LHCN-M2 (cell line): ENCODE measurements around the gene ENTPD8. TPM values are rescaled to one million over a fixed set of nuclear protein-coding genes. Genes with fewer than 3 reads are reported as not detected.
"Not testable (repeated sequence)": the region's sequence is repeated elsewhere in the genome, so short reads cannot be mapped to it uniquely, and the experiment has no call there.

ENCODE experiments used
- DNase-seq: peaks from one replicate; pipeline ENCODE4 v3.0.0-alpha.2; 2012; ENCODE audit warnings: low read depth
- total RNA-seq: library from RNA; depleted of rRNA; stranded (reverse); fragments of >200 nt; gene quantifications from 2 replicates; pipeline ENCODE4 v1.2.3, GENCODE V29; 2014; rRNA removed

Gene ENTPD8
- total RNA-seq, 1 experiment from 2014 or later: not detected

- no peak for DNase-seq
Measured at GRCh38 chr9:137394866-137395665, 46.1 kb downstream of the ENTPD8 start.

DNA sequence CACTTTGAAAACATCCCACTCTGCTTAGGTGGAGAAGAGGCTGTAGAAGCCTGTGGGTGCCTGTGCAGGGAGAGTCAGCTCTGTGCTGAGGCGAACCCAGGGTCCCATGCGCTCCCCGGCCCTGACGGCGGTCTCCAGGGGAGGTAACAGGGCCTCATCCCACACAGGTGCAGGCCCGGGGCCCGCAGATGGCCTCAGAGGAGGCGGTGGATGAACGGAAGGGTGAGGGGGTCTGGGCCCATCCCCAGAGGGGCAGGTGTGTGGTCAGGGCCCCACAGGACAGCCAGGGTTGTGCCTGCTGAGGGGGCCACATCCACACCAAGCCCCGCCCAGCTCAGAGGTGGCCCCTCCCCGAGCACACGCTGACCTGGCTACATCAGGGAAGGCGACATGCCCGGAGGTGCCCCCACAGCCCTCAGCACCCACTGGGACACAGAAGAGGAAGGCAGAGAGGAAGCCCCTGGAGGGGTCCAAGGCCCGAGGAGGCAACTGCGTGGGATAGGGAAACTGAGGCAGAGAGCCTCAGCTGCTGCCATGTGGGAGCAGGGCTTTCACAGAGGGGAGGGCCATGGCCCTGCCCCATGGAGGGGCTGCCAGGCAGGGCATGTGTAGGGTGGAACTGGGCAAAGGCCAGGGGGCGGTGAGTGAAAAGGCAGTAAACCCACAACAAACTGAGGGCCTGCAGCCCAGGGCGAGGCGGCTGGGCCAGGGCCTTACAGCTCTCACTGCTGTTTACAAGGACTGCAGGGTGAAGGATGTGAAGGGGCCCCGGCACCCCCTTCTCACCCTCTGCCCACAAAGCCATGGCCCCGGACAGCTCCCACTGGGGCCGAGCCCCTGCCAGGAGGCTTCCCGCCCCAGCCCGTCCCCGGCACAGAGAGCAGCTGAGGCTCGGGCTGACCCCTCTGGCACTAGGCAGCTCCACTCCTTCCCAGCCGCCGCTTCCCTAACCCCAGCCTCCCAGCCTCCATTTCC, 47.7 kb downstream of the ENTPD8 start:
- no peak for DNase-seq

DNA sequence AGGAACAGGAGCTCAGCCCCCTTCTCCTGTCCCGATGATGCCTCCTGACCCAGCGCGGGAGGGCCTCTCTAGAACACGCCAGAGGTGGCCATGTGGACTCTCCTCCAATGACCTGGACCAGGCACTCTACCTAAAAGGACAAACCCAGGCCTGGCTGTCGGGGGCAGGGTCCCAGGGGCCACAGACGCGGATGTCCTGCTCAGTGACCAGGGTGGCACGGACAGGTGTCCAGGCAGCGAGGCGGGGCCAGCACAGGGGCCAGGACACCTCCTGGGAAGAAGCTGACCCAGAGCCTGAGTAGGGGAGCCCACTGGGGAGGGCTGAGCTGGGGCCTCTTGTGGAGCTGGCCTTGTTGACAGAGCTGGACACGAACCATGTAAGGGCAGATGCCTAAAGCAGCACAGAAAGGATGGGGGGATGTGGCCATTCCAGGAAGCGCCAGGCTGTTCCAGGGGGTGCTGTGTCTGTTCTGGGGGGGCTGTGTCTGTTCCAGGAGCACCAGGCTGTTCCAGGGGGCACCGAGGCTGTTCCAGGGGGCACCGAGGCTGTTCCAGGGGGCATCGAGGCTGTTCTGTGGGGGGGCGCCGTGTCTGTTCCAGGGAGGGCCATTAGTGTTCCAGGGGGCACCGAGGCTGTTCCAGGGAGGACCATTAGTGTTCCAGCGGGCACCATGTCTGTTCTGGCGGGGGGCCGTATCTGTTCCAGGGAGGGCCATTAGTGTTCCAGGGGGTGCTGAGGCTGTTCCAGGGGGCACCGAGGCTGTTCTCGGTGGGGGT, 48.7 kb downstream of the ENTPD8 start:
- DNase-seq: no peak

DNA sequence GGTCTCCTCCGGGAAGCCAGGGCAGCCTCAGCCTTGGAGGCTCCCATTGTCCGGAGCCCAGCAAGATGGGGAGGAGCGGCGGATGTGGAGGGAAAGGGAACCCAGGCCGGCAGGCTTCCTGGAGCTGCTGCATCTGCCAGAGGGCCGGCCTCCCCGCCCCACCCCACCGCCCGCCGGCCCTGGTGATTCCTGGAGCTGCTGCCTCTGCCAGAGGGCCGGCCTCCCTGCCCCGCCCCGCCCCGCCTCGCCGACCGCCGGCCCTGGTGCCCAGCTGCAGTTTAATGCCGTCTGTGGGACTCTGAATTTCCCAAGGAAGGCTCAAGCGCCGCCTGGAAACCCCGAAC, 49.8 kb downstream of the ENTPD8 start:
- DNase-seq: no peak

- DNase-seq: no peak
Measured at GRCh38 chr9:137390553-137391410, 50.4 kb downstream of the ENTPD8 start.

DNA sequence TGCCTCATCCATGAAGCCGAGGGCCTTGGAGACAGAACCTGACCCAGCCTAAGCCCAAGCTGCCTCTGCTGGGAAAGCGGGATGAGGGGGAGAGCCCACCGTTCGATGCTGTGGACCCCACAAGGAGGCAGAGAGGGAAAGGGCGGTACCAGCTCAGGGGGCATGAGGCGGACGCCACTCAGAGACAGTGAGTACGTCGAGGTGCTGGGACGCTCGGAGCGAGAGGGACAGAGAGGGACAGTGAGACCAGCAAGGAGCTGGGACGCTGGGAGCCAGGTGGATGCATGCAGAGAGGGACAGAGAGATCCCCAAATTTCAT, 51.8 kb downstream of the ENTPD8 start:
- no peak for DNase-seq

GRCh38 chr9:137388589-137389427, 52.3 kb downstream of the ENTPD8 start:
- DNase-seq: no peak

DNA sequence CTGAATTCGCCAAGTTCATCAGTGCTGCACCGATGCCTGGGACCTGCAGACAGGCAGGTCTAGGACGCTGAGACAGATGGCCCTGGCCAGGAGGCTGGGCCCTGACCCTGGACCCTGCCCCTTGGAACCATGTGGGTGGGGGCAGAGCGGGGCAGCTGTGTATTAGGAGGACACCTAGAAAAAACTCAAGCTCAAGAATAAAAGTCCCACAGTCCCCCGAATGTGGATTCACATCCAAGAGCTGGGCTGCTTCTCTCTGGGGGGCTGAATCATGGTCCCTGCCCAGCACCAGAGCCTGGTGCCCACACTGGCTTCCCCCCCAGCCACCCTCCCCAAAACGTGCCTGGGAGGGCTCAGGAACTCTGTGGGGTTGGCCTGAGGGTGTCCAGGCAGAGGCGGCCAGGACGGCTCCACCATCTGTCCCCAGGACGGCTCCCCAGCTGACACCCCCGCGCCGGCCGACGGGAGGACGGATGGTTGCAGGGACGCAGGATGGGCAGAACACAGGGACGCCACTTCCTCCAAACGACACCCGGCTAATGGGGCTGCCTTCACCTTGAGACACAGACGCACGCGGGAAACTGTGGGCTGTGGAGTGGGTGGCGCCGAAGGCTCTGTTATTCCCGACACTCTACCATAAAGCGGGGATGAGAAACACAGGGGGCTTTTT, 53.1 kb downstream of the ENTPD8 start:
- DNase-seq: no peak

DNA sequence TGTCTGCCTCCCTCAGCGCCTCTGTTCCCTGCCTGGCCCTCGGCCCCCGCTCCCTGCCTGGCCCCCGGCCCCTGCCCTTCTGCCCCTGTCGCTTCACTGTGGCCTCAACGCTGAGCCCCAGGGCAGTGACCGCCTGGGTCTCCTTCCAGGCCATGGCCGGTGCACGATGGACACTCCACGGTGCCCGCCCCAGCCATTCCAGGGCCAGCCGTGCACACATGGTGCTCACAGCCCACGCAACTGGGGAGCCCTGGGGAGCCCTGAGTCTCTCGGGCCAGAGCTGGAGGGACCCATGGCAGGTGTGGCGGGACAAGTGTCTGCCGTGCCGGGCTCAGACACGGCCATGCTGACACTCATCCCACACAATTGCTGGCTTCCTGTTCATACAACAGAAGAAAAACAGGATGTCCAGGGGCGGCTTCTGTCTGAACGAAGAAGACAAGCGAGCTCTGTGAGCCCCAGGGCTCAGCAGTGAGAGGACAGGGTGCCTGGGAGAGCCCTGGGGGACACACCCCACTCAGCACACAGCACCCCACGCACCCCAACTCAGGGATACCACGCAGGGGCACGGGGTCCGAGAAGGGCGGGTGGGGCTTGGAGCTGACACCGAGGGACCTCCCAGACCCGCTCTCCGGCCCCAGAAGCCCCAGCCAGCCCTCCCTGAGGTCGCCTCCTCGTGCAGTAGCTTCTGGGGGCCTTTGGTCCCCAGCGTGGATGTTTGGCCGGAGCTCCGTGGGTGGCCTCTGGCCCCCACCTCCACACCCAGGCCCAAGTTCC, 53.9 kb downstream of the ENTPD8 start:
- DNase-seq: no peak

DNA sequence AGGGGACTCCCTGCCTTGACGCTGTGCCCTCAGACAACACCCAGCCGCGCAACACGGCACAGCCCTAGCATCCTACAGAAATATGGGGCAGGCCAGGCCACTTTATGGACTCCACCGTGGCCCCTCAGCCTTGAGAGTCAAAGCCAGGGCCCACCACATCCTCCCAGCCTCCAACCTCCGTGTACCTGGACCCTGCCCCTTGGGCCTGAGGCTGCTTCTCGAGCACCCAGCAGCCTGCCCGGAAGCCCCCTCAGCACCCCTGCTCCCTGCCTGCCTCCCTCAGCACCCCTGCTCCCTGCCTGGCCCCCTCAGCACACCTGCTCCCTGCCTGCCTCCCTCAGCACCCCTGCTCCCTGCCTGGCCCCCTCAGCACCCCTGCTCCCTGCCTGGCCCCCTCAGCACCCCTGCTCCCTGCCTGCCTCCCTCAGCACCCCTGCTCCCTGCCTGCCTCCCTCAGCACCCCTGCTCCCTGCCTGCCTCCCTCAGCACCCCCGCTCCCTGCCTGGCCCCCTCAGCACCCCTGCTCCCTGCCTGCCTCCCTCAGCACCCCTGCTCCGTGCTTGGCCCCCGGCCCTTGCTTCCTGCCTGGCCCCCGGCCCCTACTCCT, 54.5 kb downstream of the ENTPD8 start:
- DNase-seq: not testable (repeated sequence)

GRCh38 chr9:137385061-137385655, 56.0 kb downstream of the ENTPD8 start:
- DNase-seq: no peak

Other genes with a start within 250 kb of the ENTPD8 start
- gene TPRN, start 240.6 kb downstream of the ENTPD8 start, total RNA-seq: 6.3 and 10.7 TPM in 2 replicates
- gene TMEM203, start 235.7 kb downstream of the ENTPD8 start, total RNA-seq: 45.7 and 50.1 TPM in 2 replicates
- 15.4 and 16.9 TPM in 2 replicates for gene NDOR1, start 235.7 kb downstream of the ENTPD8 start, total RNA-seq
- gene RNF208, start 219.1 kb downstream of the ENTPD8 start, total RNA-seq: 0.26 TPM in 1 of 2 replicates, not detected in the other
- 4.1 and 4.4 TPM in 2 replicates for gene CYSRT1, start 216.2 kb downstream of the ENTPD8 start, total RNA-seq
- 0.06 and 0.23 TPM in 2 replicates for gene RNF224, start 213.9 kb downstream of the ENTPD8 start, total RNA-seq
- 0.06 TPM in 1 of 2 replicates, not detected in the other for gene SLC34A3, start 210.5 kb downstream of the ENTPD8 start, total RNA-seq
- gene TUBB4B, start 200.1 kb downstream of the ENTPD8 start, total RNA-seq: 517 and 586 TPM in 2 replicates
- not detected in 2 replicates for gene STPG3, start 190.1 kb downstream of the ENTPD8 start, total RNA-seq
- gene NELFB, start 186.0 kb downstream of the ENTPD8 start, total RNA-seq: 60.7 and 61.8 TPM in 2 replicates
- 2.6 and 2.8 TPM in 2 replicates for gene TOR4A, start 163.6 kb downstream of the ENTPD8 start, total RNA-seq
- gene NRARP, start 139.1 kb downstream of the ENTPD8 start, total RNA-seq: 0.06 TPM in 1 of 2 replicates, not detected in the other
- gene EXD3, start 18.2 kb downstream of the ENTPD8 start, total RNA-seq: 4.0 and 6.5 TPM in 2 replicates
- gene NOXA1, start 18.0 kb downstream of the ENTPD8 start, total RNA-seq: 0.17 and 0.19 TPM in 2 replicates
- gene NSMF, start 18.0 kb upstream of the ENTPD8 start, total RNA-seq: 53.7 and 64.0 TPM in 2 replicates
- 0.17 and 0.26 TPM in 2 replicates for gene PNPLA7, start 109.0 kb upstream of the ENTPD8 start, total RNA-seq
- gene MRPL41, start 110.5 kb upstream of the ENTPD8 start, total RNA-seq: 63.0 and 66.9 TPM in 2 replicates
- gene DPH7, start 137.6 kb upstream of the ENTPD8 start, total RNA-seq: 26.4 and 36.6 TPM in 2 replicates
- 36.1 and 38.5 TPM in 2 replicates for gene ZMYND19, start 149.2 kb upstream of the ENTPD8 start, total RNA-seq
- 13.6 and 16.4 TPM in 2 replicates for gene ARRDC1, start 164.3 kb upstream of the ENTPD8 start, total RNA-seq
- 34.8 and 43.5 TPM in 2 replicates for gene EHMT1, start 177.6 kb upstream of the ENTPD8 start, total RNA-seq